DMS114 treated with DMSO at 0.1 percent for 48 hours (cell line): Measurements from ENCODE around the gene MZB1.
"Not testable (repeated sequence)": the region's sequence is repeated elsewhere in the genome, so short reads cannot be mapped to it uniquely, and the experiment has no call there.

ENCODE experiments used
- DNase-seq: peaks from one replicate; lab custom pipeline; 2025; ENCODE audit not compliant: unreplicated experiment; lab: John Stamatoyannopoulos, UW

MZB1 gene

DNA sequence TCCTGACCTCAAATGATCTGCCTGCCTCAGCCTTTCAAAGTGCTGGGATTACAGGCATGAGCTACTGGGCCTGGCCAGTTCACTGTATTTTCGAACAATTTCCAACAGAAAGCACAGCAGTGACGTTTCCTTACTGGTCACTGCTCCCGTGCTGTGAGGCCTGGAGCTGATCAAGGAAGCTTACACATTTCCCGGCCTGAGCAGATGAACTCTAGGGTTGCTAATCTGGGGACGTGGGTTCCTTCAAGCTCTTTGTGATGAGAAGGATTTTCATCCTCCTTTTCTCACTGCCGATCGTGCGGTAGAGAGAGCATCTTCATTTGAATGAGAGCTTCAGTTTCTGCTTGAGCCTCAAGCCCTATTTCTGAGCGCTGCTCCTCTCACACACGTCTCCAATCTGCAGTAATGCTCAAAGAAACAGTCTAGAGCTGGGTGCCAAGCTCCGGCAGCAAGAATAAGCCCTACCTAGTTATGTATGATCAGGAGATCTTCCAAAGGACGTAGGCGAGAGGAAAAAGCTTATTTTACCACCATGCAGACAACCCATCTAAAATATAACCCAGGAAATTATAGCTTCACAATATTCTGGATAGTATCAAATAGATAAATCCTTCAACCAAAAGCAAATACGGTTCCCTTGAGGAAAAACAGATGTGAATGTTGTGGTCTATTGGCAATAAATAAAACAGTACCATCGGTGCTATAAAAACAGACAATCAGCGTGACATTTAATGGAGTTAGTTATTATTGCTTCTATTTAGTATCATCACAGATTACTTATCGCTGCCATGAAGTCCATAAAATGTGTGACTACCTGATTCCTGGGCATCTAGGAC, 21.5 kb upstream of the MZB1 start:
- DNase-seq = no peak

DNA sequence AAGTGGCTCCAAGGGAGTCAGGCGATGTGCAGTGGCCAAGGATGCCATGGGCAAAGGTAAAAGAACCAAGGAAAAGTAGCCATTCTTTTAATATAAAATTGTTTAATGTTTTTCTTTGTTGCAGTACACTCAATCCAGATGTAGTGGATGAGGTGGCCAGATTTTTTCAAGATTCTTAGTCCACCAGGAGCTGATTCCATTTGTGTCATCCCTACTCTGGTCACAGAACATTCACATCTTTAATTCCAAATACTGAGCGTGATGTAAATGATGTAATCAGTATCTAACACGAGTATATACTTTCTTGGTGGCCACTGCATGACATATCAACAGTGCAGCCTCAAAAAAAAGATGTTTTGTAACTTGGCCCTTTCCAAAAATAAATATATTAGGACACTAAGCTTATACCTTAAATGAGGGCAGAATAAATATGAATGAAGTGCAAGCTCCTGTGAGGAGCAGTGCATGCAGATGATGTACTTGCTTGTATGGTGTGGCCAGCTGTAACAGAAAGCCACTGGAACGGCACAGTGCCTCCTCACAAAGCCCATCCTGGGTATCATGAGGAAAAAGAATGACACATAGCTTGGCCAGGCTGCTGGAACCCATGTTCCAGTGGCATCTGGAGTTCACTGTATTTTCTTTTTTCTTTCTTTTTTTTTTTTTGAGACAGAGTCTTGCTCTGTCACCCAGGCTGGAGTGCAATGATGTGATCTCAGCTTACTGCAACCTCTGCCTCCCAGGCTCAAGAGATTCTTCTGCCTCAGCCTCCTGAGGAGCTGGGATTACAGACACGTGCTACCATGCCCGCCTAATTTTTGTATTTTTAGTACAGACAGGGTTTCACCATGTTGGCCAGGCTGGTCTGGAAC, 20.6 kb upstream of the MZB1 start:
- no peak for DNase-seq

- DNase-seq = not testable (repeated sequence)
Measured at GRCh38 chr5:139409116-139409515, 19.4 kb upstream of the MZB1 start.

GRCh38 chr5:139408191-139408590, 18.5 kb upstream of the MZB1 start:
- no peak for DNase-seq

DNA sequence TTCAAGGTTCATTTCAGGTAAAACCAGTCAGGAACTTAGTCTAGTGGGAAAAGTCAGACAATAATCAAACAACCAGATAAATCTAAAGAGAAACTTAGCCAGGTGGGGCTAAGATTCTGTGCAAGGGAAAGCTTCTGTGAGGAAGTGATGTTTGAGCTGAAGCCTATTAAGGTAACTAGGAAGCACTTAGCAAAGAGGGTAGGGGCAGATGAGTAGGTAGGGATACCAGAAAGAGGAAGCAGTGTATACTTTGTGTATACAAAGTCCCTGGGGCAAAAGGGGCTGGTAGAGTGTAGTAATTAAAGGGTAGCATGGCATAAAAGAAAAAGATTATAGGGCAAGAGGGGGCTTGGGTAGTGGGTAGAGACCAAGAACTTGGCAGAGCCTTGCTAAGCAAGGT, 17.8 kb upstream of the MZB1 start:
- no peak for DNase-seq

DNA sequence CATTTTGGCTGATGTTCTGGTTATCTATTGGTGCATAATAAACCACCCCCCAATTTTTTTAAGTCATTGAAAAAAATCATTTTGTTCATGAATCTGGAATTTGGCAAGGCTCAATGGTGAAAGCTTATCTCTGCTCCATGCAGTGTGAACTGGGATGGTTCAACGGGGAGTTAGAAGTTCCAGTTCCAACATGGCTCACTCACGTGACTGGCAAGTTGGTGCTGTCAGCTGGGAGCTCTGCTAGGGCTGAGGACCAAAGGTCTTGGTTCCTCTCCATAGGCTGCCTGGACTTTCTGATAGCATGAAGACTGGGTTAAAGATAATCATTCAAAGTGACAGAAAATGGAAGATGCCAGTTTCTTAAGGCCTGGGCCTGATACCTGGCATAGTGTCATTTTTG, 17.2 kb upstream of the MZB1 start:
- DNase-seq = no peak

GRCh38 chr5:139404484-139404840, 14.7 kb upstream of the MZB1 start:
- DNase-seq = no peak

DNA sequence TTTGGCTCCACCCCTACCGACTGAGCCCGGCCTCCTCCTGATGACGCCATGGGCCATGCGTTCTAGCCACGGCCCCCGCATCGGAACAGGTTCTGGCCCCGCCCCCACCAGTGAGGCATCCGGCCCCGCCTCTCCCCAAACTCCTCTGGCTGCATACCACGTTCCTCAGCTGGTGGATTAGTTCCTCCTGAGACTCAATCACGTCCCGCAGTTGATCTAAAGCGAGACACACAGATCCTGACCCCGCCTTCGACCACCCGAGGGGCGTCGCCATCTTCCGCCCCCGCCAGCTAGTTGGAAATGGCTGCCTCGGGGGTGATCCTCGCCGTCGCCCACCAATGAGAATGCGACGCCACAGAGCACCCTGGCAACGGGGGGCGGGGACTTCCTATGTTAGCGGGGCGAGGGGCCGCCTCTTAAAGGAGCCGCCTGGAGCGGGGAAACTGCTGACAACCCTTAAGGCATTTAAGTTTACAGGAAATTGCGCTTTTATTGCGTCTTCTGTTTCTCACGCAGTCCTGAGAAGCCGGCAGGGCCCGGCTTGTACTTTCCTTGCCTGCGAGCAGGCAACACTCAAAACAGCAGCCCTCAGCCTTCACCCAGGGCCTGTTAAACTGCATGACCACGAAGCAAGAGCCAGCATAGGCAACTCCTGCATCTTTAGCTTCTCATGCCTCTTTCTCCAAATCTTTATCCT, 14.2 kb upstream of the MZB1 start, which contains the start of gene SPATA24:
Gene SPATA24 (minus strand): TSS at position 303 of the 697 bp plus-strand sequence. CDS start 29 bp downstream, at position 274.
- DNase-seq = peak; percentile 96

DNA sequence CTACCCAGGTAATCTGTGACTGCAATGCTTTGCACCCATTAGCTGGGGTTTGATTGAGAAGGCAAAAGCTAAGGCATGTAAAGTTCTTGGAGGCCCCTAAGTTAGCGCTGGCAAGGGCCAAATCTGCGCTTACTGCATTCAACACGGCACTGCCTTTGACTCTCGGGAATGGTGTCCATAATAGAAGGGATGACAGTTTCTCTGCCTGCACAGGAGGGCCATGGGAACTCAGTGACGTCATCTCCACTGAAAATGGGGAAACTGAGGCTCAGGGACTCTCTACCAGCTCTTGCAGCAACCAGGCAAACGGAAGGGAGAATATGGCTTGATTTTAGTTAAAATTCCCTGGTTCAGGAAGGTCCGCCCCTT, 13.7 kb upstream of the MZB1 start:
- no peak for DNase-seq

GRCh38 chr5:139402561-139403158, 12.9 kb upstream of the MZB1 start:
- DNase-seq = no peak

GRCh38 chr5:139401546-139401945, 11.8 kb upstream of the MZB1 start:
- no peak for DNase-seq

- DNase-seq = no peak
Measured at GRCh38 chr5:139399501-139400121, 9.9 kb upstream of the MZB1 start.

- no peak for DNase-seq
Measured at GRCh38 chr5:139397921-139398320, 8.2 kb upstream of the MZB1 start.

- no peak for DNase-seq
Measured at GRCh38 chr5:139396691-139397090, 7.0 kb upstream of the MZB1 start.

DNA sequence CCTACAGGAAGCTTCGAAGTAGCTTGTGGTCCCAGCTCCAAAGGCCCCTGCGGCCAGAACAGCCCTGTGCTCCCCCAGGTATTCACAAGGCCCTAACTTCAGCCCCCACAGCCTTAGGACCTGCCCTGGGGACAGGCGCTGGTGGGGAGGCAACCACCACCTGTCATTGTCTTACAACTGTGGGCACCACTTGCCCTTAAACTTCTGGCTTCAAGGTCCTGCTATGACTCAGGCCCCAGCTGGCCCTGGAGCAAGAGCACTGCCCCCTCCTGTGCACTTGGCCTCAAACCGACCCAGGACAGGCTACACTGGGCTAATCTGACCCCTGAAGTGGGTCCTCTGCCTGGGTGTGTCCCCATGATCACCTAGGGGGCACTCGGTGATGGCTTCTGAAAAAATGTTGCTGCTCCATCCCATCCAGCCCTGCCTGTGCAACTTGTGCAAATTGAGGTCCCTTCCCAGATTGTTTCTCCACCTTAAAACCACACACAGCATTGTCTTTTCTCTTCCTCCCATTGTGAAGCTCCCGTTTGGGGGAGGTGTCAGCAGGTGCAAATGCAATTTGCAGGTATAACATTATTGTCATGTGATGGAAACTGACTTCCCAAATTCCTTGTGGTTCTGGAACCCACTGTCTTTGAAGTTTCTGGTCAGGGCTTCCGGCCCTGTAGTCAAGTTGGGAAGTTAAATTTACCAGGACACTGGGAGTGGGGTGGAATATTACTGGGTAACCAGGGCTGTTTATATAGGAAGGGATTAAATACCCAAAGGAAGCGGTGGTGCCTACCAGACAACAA, 6.3 kb upstream of the MZB1 start:
- no peak for DNase-seq

- DNase-seq = no peak
Measured at GRCh38 chr5:139394654-139395566, 5.2 kb upstream of the MZB1 start, which contains the start of gene PROB1. PROB1 (minus strand) TSS chr5:139395104; CDS start chr5:139395081, 23 bp downstream.

DNA sequence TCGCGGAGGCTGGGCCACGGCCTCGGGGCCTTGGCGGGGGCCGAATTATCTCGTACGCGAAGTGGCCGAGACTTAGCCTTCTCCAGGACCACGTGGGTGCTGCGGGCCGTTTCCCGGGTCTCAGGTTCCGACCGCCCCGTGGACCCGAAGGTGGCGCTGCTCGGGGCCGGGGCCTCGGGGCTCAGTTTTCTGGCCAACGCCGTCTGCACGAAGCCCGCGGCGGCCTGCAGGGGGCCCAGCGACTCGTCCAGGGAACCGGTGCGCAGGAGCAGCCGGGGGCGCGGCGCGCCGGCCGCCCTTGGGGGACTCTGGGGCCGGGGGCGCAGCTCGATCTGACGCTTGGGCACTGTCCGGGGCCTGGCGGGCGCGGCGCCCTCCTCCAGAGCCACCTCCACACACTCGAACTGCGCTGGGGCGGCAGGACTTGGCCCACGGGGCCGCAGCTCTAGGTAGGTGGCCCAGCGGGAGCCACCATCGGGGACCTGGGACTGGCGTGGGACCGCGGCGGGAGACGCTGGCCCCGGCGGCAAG, 4.5 kb upstream of the MZB1 start:
- no peak for DNase-seq

- no peak for DNase-seq
Measured at GRCh38 chr5:139393497-139394122, 3.9 kb upstream of the MZB1 start.
